ENCODE results near the gene CIB1. TPM values are rescaled to one million over a fixed set of nuclear protein-coding genes. Genes with fewer than 3 reads are reported as not detected.
"Not testable (repeated sequence)": the region's sequence is repeated elsewhere in the genome, so short reads cannot be mapped to it uniquely, and the experiment has no call there.

Gene CIB1
- 18.7 TPM for polyA plus RNA-seq (2013, experiment 1 of 2)
- polyA plus RNA-seq (2013, experiment 2 of 2), result 18.6 TPM

GRCh38 chr15:90233387-90234095, at the start of gene CIB1:
TSS of gene CIB1 (minus strand) at chr15:90233941. CDS start at chr15:90233885, 56 bp downstream.
- no CpG with 5 or more reads among the region's 63 CpGs for WGBS, 2 donors (ENCODE audit: extremely low coverage in 2 of 2, insufficient read length in 2 of 2, insufficient replicate concordance in 1 of 2)
- Histone ChIP-seq H2AK5ac (ENCODE audit: low read depth, low read length) (no peak within 1 kb of the TSS), H3K36me3 (replicated peaks in 1 of 2; ENCODE audit: control insufficient read depth in 2 of 2, insufficient read depth in 2 of 2, low read length in 2 of 2) (peaks cover 19 to 41% of the 10 kb centered on the region in 2 donors), H4K8ac (ENCODE audit: low read depth, low read length) (no peak within 1 kb of the TSS), H3K23ac (ENCODE audit: low read depth, low read length, poor library complexity) (peak within 1 kb of the TSS; percentile 74), H3K27me3 (ENCODE audit: control insufficient read depth in 3 of 3, insufficient read depth in 3 of 3, low read depth in 1 of 3, low read length in 3 of 3) (no peaks in the 10 kb centered on the region), H3K14ac (ENCODE audit: low read length) (no peak within 1 kb of the TSS), H2AFZ (ENCODE audit: low read length) (peak within 1 kb of the TSS; percentile 98), H3K9ac (ENCODE audit: low read depth, low read length, poor library complexity) (peak within 1 kb of the TSS; percentile 83), H3K79me1 (ENCODE audit: low read depth, low read length) (no peaks in the 10 kb centered on the region), H3K18ac (ENCODE audit: low read length) (peak within 1 kb of the TSS; percentile 90), H2BK120ac (ENCODE audit: low read depth, low read length) (no peak within 1 kb of the TSS), H3K4me1 (ENCODE audit: control insufficient read depth in 2 of 2, insufficient read depth in 1 of 2, low read depth in 1 of 2, low read length in 2 of 2) (peaks cover 2 to 5% of the 10 kb centered on the region in 2 donors), H4K91ac (ENCODE audit: low read depth, low read length, poor library complexity) (no peak within 1 kb of the TSS), H3K27ac (replicated peaks; ENCODE audit: low read length) (no peak within 1 kb of the TSS), H2BK5ac (ENCODE audit: low read length) (peak within 1 kb of the TSS; percentile 44), H3K4me3 (ENCODE audit: low read length in 2 of 2) (peak within 1 kb of the TSS; percentile 78 to 90), H2BK12ac (ENCODE audit: low read length) (no peak within 1 kb of the TSS), H2BK15ac (ENCODE audit: low read length) (no peak within 1 kb of the TSS), H3K4me2 (ENCODE audit: insufficient read depth, low read length, poor library complexity, severe bottlenecking) (peak within 1 kb of the TSS; percentile 92), H3K9me3 (replicated peaks in 1 of 2; ENCODE audit: control insufficient read depth in 2 of 2, insufficient read depth in 1 of 2, low read depth in 1 of 2, low read length in 2 of 2) (no peaks in the 10 kb centered on the region), H3K4ac (ENCODE audit: low read length) (no peak within 1 kb of the TSS)
- DNase-seq (ENCODE audit: low spot score), result peak; percentile 92

DNA sequence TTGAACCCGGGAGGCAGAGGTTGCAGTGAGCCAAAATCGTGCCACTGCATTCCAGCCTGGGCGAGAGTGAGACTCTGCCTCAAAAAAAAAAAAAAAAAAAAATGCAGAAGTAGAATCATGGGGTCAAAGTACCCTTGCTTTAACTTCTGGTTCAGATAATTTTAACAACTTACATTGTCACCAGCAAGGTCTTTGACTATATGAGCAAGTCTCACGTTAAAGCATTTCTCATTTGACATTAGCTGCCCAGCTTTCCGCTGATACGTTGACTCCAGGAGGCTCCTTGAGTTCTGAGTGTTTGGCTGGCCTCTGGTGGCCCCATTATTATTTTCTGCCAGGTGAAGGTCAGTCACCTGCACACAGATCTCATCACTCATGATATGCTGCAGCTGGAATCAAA, 47.9 kb upstream of the CIB1 start:
- H2AK5ac ChIP-seq (ENCODE audit: low read depth, low read length); H2BK15ac ChIP-seq (ENCODE audit: low read length); H3K79me1 ChIP-seq (ENCODE audit: low read depth, low read length); DNase-seq (ENCODE audit: low spot score); H4K8ac ChIP-seq (ENCODE audit: low read depth, low read length); H3K18ac ChIP-seq (ENCODE audit: low read length); H3K4me3 ChIP-seq (ENCODE audit: low read length in 2 of 2); H2BK12ac ChIP-seq (ENCODE audit: low read length); H3K9me3 ChIP-seq (replicated peaks in 1 of 2; ENCODE audit: control insufficient read depth in 2 of 2, insufficient read depth in 1 of 2, low read depth in 1 of 2, low read length in 2 of 2); H3K4me2 ChIP-seq (ENCODE audit: insufficient read depth, low read length, poor library complexity, severe bottlenecking); H2AFZ ChIP-seq (ENCODE audit: low read length); H4K91ac ChIP-seq (ENCODE audit: low read depth, low read length, poor library complexity); H3K4me1 ChIP-seq (ENCODE audit: control insufficient read depth in 2 of 2, insufficient read depth in 1 of 2, low read depth in 1 of 2, low read length in 2 of 2); H3K27me3 ChIP-seq (ENCODE audit: control insufficient read depth in 3 of 3, insufficient read depth in 3 of 3, low read depth in 1 of 3, low read length in 3 of 3); H2BK5ac ChIP-seq (ENCODE audit: low read length); H3K14ac ChIP-seq (ENCODE audit: low read length); H3K4ac ChIP-seq (ENCODE audit: low read length); H2BK120ac ChIP-seq (ENCODE audit: low read depth, low read length); H3K23ac ChIP-seq (ENCODE audit: low read depth, low read length, poor library complexity); H3K36me3 ChIP-seq (replicated peaks in 1 of 2; ENCODE audit: control insufficient read depth in 2 of 2, insufficient read depth in 2 of 2, low read length in 2 of 2); H3K27ac ChIP-seq (replicated peaks; ENCODE audit: low read length); H3K9ac ChIP-seq (ENCODE audit: low read depth, low read length, poor library complexity): not testable (repeated sequence)
- WGBS, 2 donors (ENCODE audit: extremely low coverage in 2 of 2, insufficient read length in 2 of 2, insufficient replicate concordance in 1 of 2), result no CpG with 5 or more reads among the region's 6 CpGs

DNA sequence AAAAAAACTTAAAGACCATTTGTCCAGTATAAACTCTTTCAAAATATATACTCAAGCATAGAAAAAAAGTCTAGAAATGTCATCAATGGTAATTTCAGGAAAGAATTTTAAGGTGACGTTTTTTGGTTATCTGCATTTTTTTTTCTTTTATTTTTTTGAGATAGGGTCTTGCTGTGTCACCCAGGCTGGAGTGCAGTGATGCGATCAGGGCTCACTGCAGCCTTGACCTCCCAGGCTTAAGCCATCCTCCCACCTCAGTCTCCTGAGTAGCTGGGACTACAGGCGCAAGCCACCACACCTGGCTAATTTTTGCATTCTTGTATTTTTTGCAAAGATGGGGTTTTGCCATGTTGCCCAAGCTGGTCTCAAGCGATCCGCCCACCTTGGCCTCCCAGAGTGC, 47.0 kb upstream of the CIB1 start:
- H3K4me1 ChIP-seq (ENCODE audit: control insufficient read depth in 2 of 2, insufficient read depth in 1 of 2, low read depth in 1 of 2, low read length in 2 of 2); DNase-seq (ENCODE audit: low spot score); H2AFZ ChIP-seq (ENCODE audit: low read length); H3K14ac ChIP-seq (ENCODE audit: low read length); H2BK15ac ChIP-seq (ENCODE audit: low read length); H3K9ac ChIP-seq (ENCODE audit: low read depth, low read length, poor library complexity); H2AK5ac ChIP-seq (ENCODE audit: low read depth, low read length); H3K4me3 ChIP-seq (ENCODE audit: low read length in 2 of 2); H3K27ac ChIP-seq (replicated peaks; ENCODE audit: low read length); H3K36me3 ChIP-seq (replicated peaks in 1 of 2; ENCODE audit: control insufficient read depth in 2 of 2, insufficient read depth in 2 of 2, low read length in 2 of 2); H2BK120ac ChIP-seq (ENCODE audit: low read depth, low read length); H3K23ac ChIP-seq (ENCODE audit: low read depth, low read length, poor library complexity); H4K91ac ChIP-seq (ENCODE audit: low read depth, low read length, poor library complexity); H2BK5ac ChIP-seq (ENCODE audit: low read length); H4K8ac ChIP-seq (ENCODE audit: low read depth, low read length); H3K9me3 ChIP-seq (replicated peaks in 1 of 2; ENCODE audit: control insufficient read depth in 2 of 2, insufficient read depth in 1 of 2, low read depth in 1 of 2, low read length in 2 of 2); H3K27me3 ChIP-seq (ENCODE audit: control insufficient read depth in 3 of 3, insufficient read depth in 3 of 3, low read depth in 1 of 3, low read length in 3 of 3); H3K4ac ChIP-seq (ENCODE audit: low read length); H3K18ac ChIP-seq (ENCODE audit: low read length); H3K79me1 ChIP-seq (ENCODE audit: low read depth, low read length); H2BK12ac ChIP-seq (ENCODE audit: low read length); H3K4me2 ChIP-seq (ENCODE audit: insufficient read depth, low read length, poor library complexity, severe bottlenecking): not testable (repeated sequence)
- WGBS, 2 donors (ENCODE audit: extremely low coverage in 2 of 2, insufficient read length in 2 of 2, insufficient replicate concordance in 1 of 2), result no CpG with 5 or more reads among the region's 5 CpGs

GRCh38 chr15:90278467-90278866, 44.7 kb upstream of the CIB1 start:
- peaks cover 2 to 23% of the 10 kb centered on the region in 2 donors for H3K36me3 ChIP-seq (replicated peaks in 1 of 2; ENCODE audit: control insufficient read depth in 2 of 2, insufficient read depth in 2 of 2, low read length in 2 of 2)
- H3K4ac ChIP-seq (ENCODE audit: low read length); H3K9me3 ChIP-seq (replicated peaks in 1 of 2; ENCODE audit: control insufficient read depth in 2 of 2, insufficient read depth in 1 of 2, low read depth in 1 of 2, low read length in 2 of 2); H2BK12ac ChIP-seq (ENCODE audit: low read length); H2BK15ac ChIP-seq (ENCODE audit: low read length); H3K9ac ChIP-seq (ENCODE audit: low read depth, low read length, poor library complexity); H3K23ac ChIP-seq (ENCODE audit: low read depth, low read length, poor library complexity); H2AFZ ChIP-seq (ENCODE audit: low read length); H3K4me1 ChIP-seq (ENCODE audit: control insufficient read depth in 2 of 2, insufficient read depth in 1 of 2, low read depth in 1 of 2, low read length in 2 of 2); H2BK120ac ChIP-seq (ENCODE audit: low read depth, low read length); H3K4me2 ChIP-seq (ENCODE audit: insufficient read depth, low read length, poor library complexity, severe bottlenecking); H4K8ac ChIP-seq (ENCODE audit: low read depth, low read length); H3K18ac ChIP-seq (ENCODE audit: low read length); H3K79me1 ChIP-seq (ENCODE audit: low read depth, low read length); H3K4me3 ChIP-seq (ENCODE audit: low read length in 2 of 2); DNase-seq (ENCODE audit: low spot score); H4K91ac ChIP-seq (ENCODE audit: low read depth, low read length, poor library complexity); H3K27ac ChIP-seq (replicated peaks; ENCODE audit: low read length); H3K27me3 ChIP-seq (ENCODE audit: control insufficient read depth in 3 of 3, insufficient read depth in 3 of 3, low read depth in 1 of 3, low read length in 3 of 3); H2AK5ac ChIP-seq (ENCODE audit: low read depth, low read length); H2BK5ac ChIP-seq (ENCODE audit: low read length); H3K14ac ChIP-seq (ENCODE audit: low read length): not testable (repeated sequence)
- WGBS, 2 donors (ENCODE audit: extremely low coverage in 2 of 2, insufficient read length in 2 of 2, insufficient replicate concordance in 1 of 2), result no CpG with 5 or more reads among the region's 12 CpGs
